ENCODE data around the gene CFAP61. TPM values are rescaled to one million over a fixed set of nuclear protein-coding genes. Genes with fewer than 3 reads are reported as not detected.
"Not testable (repeated sequence)": the region's sequence is repeated elsewhere in the genome, so short reads cannot be mapped to it uniquely, and the experiment has no call there.

CFAP61 gene
- total and polyA plus RNA-seq, 2 donors from 2014 or later, result 0.58 to 2.6 TPM

DNA sequence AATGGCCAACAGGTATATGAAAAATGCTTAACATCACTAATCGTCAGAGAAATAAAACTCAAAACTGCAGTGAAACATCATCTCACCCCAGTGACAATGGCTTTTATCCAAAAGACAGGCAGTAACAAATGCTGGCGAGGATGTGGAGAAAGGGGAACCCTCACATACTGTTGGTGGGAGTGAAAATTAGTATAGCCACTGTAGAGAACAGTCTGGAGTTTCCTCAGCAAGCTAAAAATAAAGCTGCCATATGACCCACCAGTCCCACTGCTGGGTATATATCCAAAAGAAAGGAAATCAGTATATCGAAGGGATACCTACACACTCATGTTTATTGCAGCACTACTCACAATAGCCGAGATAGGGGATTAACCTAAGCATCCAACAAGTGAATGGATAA is 292.1 kb downstream of the CFAP61 start:
- FAIRE-seq, result no peak
- Histone ChIP-seq H3K9ac (ENCODE audit: low read length in 3 of 3) (no peak overlapping the region), H3K27me3 (ENCODE audit: control insufficient read depth, insufficient read depth, low read length) (no peaks in the 10 kb centered on the region), H3K4me1 (ENCODE audit: control insufficient read depth in 2 of 3, insufficient read depth in 2 of 3, low read depth in 1 of 3, low read length in 3 of 3) (no peaks in the 10 kb centered on the region), H3K4me3 (ENCODE audit: low read length in 3 of 3) (no peak overlapping the region), H3K36me3 (ENCODE audit: control insufficient read depth in 2 of 3, insufficient read depth in 3 of 3, low read length in 3 of 3) (no peaks in the 10 kb centered on the region), H3K27ac (ENCODE audit: low read depth in 2 of 2, low read length in 2 of 2) (no peak overlapping the region), H3K9me3 (ENCODE audit: control insufficient read depth in 2 of 3, insufficient read depth in 1 of 3, low read length in 3 of 3) (peaks cover 0 to 4% (median 2%) of the 10 kb centered on the region in 3 donors)
- intact Hi-C loops (cut with DNase I), result no loop called here
- no peak for DNase-seq
- TF ChIP-seq, protein P1, sequence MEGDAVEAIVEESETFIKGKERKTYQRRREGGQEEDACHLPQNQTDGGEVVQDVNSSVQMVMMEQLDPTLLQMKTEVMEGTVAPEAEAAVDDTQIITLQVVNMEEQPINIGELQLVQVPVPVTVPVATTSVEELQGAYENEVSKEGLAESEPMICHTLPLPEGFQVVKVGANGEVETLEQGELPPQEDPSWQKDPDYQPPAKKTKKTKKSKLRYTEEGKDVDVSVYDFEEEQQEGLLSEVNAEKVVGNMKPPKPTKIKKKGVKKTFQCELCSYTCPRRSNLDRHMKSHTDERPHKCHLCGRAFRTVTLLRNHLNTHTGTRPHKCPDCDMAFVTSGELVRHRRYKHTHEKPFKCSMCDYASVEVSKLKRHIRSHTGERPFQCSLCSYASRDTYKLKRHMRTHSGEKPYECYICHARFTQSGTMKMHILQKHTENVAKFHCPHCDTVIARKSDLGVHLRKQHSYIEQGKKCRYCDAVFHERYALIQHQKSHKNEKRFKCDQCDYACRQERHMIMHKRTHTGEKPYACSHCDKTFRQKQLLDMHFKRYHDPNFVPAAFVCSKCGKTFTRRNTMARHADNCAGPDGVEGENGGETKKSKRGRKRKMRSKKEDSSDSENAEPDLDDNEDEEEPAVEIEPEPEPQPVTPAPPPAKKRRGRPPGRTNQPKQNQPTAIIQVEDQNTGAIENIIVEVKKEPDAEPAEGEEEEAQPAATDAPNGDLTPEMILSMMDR (IDR thresholded peaks at IDR 0.05; ENCODE audit: borderline replicate concordance, extremely low read depth, insufficient read depth), result no peak

DNA sequence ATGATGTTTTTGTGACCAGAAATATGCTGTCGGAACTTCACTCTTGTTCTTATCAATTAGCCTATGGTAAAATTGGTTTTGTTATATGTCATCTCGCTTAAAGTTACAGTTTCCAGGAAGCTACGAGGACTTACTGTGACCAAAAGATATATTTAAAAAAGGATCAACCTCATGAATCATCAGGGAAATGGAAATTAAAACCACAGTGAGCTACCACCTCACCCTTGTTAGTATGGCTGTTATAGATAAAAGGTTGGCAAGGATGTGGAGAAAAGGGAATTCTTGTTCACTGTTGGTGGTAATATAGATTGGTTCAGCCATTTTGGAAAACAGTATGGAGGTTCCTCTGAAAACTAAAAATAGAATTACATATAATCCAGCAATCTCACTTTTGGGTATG is 301.2 kb downstream of the CFAP61 start:
- Histone ChIP-seq H3K4me1 (ENCODE audit: control insufficient read depth in 2 of 3, insufficient read depth in 2 of 3, low read depth in 1 of 3, low read length in 3 of 3) (no peaks in the 10 kb centered on the region), H3K9me3 (ENCODE audit: control insufficient read depth in 2 of 3, insufficient read depth in 1 of 3, low read length in 3 of 3) (peaks cover 0 to 2% (median 0%) of the 10 kb centered on the region in 3 donors), H3K4me3 (ENCODE audit: low read length in 3 of 3) (no peak overlapping the region), H3K27me3 (ENCODE audit: control insufficient read depth, insufficient read depth, low read length) (no peaks in the 10 kb centered on the region), H3K36me3 (ENCODE audit: control insufficient read depth in 2 of 3, insufficient read depth in 3 of 3, low read length in 3 of 3) (no peaks in the 10 kb centered on the region), H3K27ac (ENCODE audit: low read depth in 2 of 2, low read length in 2 of 2) (no peak overlapping the region), H3K9ac (ENCODE audit: low read length in 3 of 3) (no peak overlapping the region)
- TF ChIP-seq, protein P1 (IDR thresholded peaks at IDR 0.05; ENCODE audit: borderline replicate concordance, extremely low read depth, insufficient read depth), result no peak
- DNase-seq, result no peak
- no peak for FAIRE-seq
- intact Hi-C loops (cut with DNase I), result no loop called here

DNA sequence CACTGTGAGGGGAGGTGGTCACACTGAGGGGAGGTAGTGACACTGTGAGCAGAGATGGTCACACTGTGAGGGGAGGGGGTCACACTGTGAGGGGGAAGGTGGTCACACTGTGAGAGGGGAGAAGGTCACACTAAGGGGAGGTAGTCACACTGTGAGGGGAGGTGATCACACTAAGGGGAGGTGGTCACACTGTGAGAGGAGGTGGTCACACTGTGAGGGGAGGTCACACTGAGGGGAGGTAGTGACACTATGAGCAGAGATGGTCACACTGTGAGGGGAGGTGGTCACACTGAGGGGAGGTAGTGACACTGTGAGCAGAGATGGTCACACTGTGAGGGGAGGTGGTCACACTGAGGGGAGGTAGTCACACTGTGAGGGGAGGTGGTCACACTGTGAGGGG is 303.2 kb downstream of the CFAP61 start:
- DNase-seq; H3K9ac ChIP-seq (ENCODE audit: low read length in 3 of 3); FAIRE-seq; H3K36me3 ChIP-seq (ENCODE audit: control insufficient read depth in 2 of 3, insufficient read depth in 3 of 3, low read length in 3 of 3); H3K27ac ChIP-seq (ENCODE audit: low read depth in 2 of 2, low read length in 2 of 2); intact Hi-C loops (cut with DNase I); H3K4me3 ChIP-seq (ENCODE audit: low read length in 3 of 3); H3K4me1 ChIP-seq (ENCODE audit: control insufficient read depth in 2 of 3, insufficient read depth in 2 of 3, low read depth in 1 of 3, low read length in 3 of 3); H3K9me3 ChIP-seq (ENCODE audit: control insufficient read depth in 2 of 3, insufficient read depth in 1 of 3, low read length in 3 of 3); H3K27me3 ChIP-seq (ENCODE audit: control insufficient read depth, insufficient read depth, low read length): not testable (repeated sequence)

DNA sequence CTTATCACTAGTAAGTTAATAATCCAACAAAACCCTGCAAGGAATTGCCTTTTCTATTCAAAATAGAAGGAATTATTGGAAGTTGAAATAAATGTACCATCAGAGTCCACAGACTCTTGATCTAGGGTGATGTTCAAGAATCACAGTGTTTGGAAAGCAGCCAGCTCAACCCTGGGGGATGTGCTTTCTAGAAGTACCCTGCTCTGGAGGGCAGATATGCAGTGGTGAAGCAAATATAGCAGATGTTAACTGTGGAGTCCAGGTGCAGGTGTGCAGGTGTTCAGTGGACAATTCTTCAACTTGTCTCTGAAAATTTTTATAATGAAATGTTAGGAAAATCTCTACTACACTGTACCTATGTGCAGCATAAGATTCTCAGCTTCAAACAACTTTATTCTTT is 306.5 kb downstream of the CFAP61 start:
- no peaks in the 10 kb centered on the region for H3K36me3 ChIP-seq (ENCODE audit: control insufficient read depth in 2 of 3, insufficient read depth in 3 of 3, low read length in 3 of 3)
- no peak overlapping the region for H3K9ac ChIP-seq (ENCODE audit: low read length in 3 of 3)
- peaks cover 34% of the 10 kb centered on the region for H3K27me3 ChIP-seq (ENCODE audit: control insufficient read depth, insufficient read depth, low read length)
- TF ChIP-seq, protein P1 (IDR thresholded peaks at IDR 0.05; ENCODE audit: borderline replicate concordance, extremely low read depth, insufficient read depth), result no peak
- intact Hi-C loops (cut with DNase I), result no loop called here
- no peak overlapping the region for H3K27ac ChIP-seq (ENCODE audit: low read depth in 2 of 2, low read length in 2 of 2)
- FAIRE-seq (no peak), DNase-seq (no peak)
- H3K4me3 ChIP-seq (ENCODE audit: low read length in 3 of 3), result no peak overlapping the region
- H3K9me3 ChIP-seq (ENCODE audit: control insufficient read depth in 2 of 3, insufficient read depth in 1 of 3, low read length in 3 of 3), result no peaks in the 10 kb centered on the region
- H3K4me1 ChIP-seq (ENCODE audit: control insufficient read depth in 2 of 3, insufficient read depth in 2 of 3, low read depth in 1 of 3, low read length in 3 of 3), result peaks cover 0 to 3% (median 0%) of the 10 kb centered on the region in 3 donors

All from kidney (tissue), 14 donors.